ENCODE data around the gene SUGCT.

Gene SUGCT

DNA sequence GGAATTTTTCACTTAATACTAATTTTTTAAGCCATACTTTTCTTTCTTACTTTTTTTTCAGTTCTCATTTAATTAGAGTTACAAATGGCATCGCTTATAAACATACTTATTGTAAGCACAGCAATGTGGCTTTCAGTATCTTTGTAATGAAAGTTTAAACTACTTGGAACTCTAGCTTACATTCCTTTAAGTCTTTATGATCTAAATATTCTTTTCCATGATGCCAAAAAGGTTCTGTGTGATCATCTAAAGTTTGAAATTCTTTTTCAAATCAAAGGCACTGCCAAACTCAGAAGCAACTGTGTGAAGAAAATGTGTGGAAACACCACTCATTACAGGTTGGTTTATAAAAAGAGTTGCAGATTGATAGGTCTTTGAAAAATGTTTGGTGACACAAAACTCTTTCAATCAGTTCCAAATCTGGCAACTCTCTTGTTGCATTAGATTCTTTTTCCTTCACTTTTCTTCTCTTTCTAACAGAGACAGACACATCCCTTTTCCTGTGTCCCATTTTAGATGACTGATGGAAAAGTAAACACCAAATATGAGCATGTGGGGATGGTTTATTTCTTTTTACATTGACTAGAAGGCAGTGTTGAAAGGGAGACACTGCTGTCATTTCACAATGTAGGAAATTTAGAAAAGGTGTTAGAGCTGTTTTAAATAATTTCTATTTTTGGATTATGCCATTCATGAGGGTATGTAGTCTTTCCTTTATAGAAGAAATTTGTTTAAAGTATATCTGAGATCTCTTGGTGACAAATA is 392.3 kb downstream of the SUGCT start:
- no peak for DNase-seq (ENCODE audit: low spot score)

DNA sequence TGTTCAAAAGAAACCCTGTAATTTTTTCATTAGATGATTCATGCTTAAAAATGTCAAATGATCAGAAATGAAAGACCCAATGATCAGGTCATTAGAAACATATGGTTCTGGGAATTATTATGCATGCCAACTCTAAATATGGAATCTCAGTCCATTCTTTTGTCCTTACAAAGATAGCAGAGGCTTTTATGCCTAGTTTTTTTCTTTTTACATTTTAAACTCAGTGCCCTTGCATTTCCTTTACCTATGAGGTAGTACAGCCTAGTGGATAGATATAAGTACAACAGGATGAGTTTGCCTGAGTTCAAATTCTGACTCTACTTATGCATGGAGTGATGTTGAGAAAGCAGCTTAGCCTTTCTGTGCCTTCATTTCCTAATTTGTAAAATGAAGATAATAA is 392.9 kb downstream of the SUGCT start:
- DNase-seq (ENCODE audit: low spot score): no peak

DNA sequence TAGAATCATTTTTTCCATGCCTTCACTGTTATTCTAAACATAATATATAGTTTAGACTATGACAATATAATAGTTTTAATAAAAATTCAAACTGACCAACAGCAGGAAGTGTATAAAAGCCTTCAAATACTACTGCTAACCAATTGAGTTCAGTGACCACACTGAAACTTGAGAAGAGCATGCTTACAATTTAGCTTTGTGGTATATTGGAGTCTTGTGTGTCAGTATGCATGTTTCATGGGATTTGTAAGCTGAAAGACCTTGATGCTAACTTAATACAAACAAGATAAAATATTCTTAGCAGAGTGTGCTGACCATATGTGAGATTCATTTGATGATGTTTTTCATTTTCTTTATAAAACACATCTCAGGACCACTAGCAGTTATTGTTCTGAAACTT is 395.5 kb downstream of the SUGCT start:
- DNase-seq (ENCODE audit: low spot score): no peak

DNA sequence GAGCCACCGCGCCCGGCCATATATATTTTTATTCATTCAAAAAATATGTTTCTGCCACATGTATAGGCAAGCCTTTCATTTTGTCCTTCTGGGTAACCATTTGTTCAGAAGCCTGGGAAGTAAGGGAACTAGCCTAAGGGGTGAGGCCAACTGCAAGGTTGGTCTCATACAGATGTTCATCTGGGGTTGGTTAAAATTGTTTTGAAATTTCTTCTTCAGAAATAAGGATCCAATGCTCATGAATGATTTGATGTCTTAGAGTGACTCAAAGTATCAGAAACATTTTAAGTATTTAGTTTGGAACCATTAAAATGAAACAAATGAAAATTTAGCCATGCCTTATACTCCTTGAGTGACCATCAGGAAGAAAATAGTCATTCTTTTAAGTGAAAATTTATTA is 397.2 kb downstream of the SUGCT start:
- no peak for DNase-seq (ENCODE audit: low spot score)

DNA sequence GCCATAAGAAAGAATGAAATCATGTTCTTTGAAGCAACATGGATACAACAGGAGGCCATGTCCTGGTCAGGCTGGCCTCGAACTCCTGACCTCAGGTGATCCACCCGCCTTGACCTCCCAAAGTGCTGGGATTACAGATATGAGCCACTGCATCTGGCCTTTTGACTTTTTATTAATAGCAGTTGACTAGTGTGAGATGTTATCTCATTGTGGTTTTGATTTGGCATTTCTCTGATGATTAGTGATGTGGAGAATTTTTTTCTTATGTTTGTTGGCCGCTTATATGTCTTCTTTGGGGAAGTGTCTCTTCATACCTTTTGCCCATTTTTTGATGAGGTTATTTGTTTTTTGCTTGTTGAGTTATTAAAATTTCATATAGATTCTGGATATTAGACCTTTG is 400.9 kb downstream of the SUGCT start:
- DNase-seq (ENCODE audit: low spot score): no peak

DNA sequence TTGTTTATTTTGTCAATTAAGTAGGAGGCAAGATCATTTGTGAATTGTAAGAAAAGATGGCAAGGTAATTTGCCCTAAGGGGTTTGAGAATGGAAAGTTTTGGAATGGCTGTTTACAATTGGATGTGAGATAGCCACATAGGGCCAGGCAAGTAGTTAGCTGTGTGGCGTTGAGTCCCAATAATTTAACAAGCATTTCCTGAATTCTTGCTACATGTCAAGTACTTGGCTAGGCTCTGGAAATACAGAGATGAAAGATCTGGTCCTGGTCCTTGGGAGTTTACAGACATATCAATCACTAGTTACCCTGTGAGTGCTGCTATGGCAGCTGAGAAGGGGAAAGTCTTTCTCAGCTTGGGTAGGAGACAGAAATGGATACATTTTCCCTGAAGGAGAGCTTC is 401.6 kb downstream of the SUGCT start:
- no peak for DNase-seq (ENCODE audit: low spot score)

DNA sequence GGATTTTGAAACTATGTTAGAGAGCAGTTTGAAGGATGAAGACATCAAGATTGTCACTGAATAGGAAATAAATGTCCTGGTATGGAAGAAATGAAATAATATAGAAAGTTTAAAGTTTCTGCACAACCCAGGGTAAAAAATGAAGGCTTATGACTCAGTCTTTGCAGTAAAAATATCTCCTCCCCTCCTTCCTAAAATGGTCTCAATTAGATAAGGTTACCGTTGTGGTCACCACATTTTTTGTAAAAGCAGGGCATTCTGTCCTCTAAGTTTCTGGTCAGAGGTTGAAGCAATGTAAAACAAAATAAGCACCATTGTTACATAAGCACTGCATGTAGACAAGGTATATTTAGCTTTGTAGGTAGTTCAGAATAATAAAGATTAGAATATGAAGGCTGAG is 403.5 kb downstream of the SUGCT start:
- no peak for DNase-seq (ENCODE audit: low spot score)

DNA sequence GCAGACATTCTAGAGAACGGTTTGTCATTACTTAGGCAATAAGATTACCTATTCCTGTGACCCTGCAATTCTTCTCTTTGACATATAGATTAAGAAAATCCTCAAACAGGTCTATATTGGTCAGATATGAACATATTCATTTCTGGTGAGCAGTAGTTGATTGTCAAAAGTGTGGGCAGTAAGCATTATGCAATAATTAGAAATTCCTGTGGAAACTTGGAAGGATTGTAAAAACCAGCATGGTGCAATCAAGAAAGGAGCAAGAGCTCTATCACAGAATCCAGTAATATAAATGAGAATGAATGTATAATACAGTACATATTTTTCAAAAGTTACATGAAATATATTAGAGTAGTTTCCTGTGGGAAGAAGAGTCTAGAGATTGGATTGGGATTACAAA is 406.5 kb downstream of the SUGCT start:
- no peak for DNase-seq (ENCODE audit: low spot score)

DNA sequence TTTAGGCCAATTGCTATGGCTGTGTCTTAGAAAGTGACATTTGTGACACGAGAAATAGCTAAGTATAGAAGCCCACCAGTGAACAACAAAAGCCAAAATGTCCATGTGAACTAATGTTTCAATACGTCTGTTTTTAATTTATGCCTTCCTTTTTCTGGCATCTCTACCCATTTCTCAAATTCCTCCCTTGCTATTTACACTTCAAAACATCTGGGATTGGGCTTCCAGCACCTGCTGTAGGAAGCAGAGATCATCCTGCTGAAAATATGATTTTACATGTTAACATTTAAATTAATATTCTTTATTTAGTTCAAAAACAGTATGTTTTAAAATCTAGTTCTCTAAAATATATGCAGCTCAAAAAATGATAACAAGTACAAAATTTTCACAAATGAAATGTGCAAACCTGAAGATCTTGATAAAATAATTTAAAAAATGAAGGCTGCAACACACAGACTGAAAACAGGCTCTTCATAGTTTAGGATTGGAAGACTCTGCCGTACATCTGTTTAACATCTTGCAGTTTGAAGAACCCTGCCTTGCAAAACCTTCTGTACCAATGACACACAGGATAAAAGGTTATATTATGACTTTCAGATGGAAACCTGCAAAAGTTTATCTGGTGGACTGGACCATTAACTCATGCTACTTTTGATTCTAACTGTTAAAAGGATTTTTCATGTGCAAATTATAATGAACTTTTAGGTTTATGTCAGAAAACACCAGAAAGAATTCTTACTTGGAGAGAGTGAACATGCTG is 408.4 kb downstream of the SUGCT start:
- no peak for DNase-seq (ENCODE audit: low spot score)

DNA sequence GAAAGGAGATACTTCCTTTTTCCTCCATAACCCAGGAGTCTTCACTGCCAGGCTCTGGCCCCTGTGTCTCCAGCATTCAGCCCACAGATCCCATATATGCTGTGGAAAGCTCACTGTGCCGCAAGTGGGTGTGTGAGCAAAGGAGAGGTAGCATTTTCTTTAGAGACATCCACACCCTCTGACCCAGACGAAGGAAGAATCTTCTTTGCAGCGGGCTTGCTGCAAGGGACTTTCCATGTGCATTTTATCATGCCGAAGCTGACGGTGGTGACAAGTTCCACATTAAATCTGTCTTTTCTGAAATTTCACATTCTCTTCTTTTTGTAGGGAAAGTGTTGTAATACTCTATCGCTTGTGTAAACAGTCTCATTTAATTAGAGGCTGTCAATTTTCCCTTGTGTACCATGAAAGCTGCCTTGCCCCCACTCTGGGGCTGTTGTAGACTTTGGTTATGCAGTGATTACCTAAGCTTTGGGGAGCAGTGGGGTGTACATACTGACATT is 409.5 kb downstream of the SUGCT start:
- DNase-seq (ENCODE audit: low spot score): no peak

DNA sequence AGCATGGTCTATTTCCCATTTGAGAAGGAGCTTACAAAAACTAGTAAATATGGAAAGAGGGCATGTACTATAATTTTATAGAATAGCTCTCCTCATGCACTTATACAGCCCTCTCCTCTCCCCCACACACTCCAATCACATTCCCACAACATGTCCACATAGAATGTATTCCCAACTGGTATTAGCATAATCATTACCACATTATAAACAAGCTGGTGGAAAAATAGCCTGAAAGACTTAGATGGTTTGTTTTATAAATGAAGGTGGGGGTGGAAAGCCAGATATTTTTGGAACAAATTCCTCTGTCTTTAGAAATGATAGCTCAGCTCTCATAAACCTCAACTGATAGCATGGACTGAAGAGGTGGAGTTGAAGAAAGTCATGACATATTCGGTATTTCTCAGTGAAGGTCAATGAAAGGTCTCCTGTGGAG is 410.1 kb downstream of the SUGCT start:
- DNase-seq (ENCODE audit: low spot score): no peak

DNA sequence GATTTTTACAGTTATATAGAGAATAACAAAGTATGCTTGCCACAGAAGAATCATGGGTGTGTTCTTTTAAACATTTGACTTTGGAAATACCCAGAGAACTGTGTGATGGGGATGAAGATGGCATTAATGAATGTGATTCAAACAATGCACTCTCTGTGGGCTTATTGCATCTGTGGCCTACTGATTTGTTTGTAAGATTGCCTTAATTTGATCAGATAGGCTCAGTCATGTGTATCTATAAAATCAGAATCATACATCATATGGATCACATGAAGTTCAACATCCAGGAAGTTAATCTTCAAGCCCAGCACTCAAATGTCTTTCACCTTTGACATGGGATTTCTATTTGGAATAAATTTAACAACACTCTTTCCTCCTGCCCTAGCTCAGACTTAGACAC is 410.9 kb downstream of the SUGCT start:
- DNase-seq (ENCODE audit: low spot score): no peak

DNA sequence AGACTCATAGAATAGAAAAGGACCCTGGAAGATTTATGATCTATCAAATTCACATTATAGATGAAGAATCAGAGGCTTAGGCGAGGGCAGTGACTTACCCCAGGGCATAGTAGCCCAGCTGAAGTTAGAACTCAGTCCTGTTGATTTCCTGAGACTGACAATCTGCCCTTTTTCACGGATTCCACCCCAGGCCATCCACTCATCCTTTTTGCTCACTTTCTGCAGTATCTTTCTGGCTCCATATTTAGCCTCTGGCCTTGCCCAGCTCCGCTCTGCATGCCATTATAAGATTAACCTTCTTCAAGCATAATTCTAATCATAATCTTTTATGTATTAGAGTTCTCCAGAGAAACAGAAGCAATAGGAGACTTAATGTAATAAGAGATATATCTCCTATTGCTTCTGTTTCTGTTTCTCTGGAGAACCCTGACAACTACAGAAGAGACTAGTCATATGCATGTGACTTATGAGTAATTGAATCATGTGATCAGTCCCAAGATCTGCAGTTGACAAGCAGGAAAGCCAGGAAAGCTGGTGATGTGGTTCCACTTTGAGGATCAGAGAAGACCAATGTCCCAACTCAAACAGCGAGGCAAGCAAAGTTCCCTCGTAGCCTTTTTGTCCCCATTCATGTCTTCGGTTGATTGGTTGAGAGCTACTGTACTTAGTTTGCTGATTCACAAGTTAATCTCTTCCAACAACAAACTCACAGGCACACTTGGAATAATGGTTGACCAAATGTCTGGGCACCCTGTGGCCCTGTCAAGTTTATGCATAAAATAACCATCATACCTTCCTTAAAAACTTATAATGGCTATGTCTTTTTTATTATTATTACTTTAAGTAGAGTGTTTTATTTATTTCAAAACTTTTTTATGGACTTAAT is 412.1 kb downstream of the SUGCT start:
- DNase-seq (ENCODE audit: low spot score): no peak

DNA sequence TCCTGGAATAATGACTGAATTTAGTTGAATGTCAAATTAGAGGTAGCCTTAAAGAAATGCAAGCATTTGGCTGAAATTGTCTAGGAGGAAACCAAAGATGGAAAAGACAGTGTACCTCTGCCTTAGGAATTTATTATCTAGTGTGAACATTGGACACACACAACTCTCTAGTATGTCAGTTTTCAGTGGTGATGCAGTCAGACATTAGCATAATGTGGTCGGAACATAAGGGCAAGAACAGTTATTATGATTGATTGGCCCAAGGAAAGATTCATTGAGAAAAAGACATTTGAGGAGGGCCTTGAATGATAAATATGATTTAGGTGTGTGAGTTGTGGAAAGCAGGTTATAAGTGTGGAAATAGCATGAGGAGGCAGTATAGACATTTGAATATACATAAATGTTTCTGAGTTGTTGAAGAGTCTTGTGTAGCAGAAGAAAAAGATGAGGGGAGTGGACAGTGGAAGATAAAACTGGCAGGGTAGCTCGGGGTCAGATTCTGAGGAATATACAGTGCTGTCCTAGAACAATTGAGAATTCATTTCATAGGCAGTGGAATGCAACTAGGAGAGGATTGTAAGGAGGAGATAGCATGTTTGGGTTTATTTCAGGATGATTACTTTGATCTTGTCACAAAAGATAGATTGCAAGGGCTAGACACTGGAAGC is 414.7 kb downstream of the SUGCT start:
- no peak for DNase-seq (ENCODE audit: low spot score)

DNA sequence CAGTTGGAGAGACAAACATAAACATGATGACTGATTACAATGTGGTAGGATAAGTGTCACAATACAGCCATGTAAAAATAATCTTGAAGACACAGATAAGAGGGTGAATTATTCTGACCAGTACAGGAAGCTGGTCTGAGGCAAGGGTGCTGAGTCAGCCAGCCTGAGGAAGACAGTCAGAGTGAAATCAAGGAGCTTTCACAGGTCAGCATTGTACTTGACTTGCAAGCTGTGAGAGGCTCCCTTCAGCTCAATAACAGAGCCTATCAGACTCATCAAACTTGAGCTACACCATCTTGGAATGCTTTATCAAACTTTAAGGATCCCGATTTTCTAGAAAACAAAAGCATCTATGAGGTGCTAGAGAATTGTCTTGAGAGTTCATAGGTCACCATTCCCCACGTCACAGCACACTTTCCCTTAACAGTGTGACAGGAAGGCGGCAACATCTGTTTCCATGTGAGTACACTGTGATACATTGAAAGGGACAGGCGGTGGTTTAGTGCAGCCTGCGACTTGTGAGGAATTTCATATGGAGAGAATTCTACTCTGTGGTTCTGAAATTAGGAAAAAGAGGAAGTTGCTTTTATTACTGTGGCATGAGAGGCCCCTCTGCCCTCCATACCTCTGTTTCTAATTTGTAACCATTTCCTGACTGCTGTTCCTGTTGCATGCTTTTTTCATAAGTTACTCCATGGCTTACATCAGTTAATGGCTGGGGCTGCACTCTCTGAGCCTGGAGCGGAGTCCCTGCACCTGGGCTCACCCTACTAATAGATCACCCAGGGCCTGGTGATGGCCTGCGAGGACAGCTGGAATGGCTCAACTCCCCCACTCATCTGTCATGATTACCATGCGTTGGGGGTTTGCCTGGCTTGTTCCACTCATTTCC is 417.1 kb downstream of the SUGCT start:
- no peak for DNase-seq (ENCODE audit: low spot score)

DNA sequence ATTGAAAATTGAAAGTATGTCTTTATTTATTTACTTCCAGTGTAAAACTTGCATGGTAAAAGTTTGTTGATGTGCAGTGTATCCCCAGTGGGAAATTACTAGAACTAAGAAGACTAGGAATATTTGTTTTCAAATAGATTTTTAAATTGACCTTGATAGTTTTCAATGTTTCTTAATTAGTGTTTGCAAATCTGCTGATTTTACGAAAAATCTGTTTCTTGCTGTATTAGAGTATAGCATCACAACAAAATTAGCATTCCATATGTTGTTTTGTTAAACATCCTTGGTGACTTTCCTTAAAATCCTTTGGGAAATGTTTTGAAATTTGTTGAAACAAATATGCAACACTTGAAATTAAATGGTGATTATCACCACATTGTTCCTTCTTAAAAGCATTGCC is 425.9 kb downstream of the SUGCT start:
- DNase-seq (ENCODE audit: low spot score): no peak

DNA sequence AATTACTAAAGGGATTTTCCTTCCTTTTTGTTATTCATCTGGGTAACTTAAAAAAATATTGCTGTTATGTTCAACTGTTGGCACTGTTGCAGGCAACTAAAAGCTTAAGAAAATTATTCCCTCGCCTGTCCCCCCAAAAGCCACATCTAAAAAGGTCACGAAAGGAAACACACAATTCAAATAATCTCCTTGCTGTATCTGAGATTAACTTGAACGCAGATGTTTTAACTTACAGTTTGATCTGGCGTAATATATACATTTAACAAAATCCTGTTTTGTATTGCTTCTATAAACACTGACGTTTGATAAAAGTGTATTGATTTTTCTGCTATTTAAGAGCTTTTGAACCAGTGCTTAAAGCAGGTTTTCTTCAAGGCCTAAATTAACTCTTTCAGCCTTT is 432.1 kb downstream of the SUGCT start:
- DNase-seq (ENCODE audit: low spot score): no peak

DNA sequence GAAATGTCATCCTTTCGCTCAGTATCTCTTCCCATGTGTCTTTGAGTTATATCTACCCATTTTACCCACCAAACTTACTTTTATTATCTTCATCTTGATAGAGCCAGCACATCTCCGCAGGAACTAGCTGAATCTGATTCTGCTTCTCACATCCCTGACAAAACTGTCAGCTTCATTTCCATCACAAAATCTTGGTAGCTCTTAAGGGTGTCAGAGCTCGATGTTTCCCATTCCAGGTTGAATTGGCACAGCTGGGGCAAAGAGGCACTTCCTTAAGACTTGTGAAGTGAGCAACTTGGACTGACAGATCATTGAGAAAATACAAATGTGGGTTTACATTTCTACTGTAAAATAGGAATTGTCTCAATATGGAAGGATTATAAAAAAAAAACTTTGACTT is 434.5 kb downstream of the SUGCT start:
- no peak for DNase-seq (ENCODE audit: low spot score)

DNA sequence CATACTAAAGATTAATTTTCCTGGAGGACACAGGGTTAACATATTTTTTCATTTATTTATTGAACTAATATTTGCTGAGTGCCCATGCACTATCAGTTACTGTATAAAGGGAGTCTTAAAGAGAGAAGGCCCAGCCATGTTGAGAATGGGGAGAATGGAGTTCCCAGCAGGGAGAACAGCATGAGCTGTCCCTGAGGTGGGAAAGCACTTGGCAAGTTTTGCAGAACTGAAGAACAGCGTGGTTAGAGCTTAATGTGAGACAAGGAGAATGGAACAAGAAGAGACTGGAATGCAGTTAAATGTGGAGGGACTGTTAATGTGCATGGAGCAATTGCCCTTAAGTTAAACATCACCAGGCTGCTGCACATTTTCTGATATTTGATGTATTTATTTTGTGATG is 435.4 kb downstream of the SUGCT start:
- DNase-seq (ENCODE audit: low spot score): no peak

DNA sequence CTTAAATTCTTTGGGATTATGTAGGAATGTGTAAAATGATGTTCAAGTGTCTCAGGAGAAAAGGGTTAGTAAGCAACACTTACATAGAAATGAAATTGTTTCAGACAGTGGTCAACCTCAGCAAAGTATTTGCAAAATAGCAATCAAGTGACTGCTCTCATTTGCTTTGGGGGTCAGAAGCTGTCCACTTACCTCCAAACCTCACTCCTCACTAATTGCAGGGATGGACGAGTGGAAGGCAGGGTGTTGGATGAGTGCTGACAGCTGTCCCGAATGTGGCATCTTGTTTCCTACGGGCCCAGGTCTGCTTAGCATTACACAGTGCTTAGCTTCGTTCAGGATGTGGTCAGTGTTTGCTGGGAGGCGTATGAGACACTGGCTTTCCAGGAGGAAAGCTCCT is 437.0 kb downstream of the SUGCT start:
- DNase-seq (ENCODE audit: low spot score): no peak
